Endothelial cell of hepatic sinusoid (primary cell): ENCODE results near the gene SLCO2A1.

Experiments
- in situ Hi-C: cut with HindIII; loops from 2 replicates; pipeline ENCODE4 v1.10.0; 2017; ENCODE audit warnings: low sequenced_read_pairs

Gene SLCO2A1

DNA sequence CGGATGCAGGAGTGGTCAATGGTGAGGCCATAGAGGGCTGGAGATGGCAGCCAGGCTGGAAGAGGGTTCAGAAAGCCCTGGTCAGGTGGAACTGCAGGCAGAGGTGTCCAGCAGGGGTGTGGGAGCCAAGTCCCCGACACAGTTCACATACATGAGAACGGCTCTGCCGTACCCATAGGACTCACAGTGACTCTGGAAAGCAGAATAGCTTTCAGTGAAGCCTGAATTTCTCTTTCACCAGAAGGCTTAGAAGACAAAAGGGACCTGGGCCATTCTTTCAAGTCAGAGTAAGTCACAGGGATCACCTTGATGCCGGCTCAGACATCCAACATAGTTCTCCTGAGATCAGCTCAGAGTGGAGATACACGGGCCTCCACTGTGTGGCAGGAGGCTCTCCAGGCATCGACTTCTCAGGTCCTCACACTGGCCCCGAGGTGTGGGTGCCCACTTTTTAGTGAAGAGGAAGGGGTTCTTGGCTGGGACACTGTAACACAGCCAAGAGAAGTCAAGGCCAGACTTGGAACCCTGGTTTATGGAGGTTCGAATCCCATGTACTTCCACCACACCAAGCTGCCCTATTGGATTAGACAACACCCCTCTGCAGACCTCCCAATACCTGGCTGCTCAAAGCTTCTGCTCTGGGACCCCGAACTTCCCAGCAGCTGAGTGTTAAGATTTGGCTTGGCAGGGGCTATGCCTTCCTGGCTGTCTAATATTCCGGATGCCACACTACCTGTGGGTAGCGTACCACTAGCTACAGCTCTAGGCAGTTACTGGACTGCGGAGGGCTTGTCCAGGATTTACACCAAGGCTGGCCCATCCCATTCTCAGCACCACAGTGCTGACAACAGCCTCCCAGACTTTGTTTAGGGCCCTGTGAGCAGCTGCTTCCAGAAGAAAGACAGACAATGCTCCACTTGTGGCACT lies 93.6 kb downstream of the SLCO2A1 start:
- in situ Hi-C loops = loop anchor here (25.0 kb wide), 1 partner anchor 276 kb away; no protein-coding TSS in a partner anchor

DNA sequence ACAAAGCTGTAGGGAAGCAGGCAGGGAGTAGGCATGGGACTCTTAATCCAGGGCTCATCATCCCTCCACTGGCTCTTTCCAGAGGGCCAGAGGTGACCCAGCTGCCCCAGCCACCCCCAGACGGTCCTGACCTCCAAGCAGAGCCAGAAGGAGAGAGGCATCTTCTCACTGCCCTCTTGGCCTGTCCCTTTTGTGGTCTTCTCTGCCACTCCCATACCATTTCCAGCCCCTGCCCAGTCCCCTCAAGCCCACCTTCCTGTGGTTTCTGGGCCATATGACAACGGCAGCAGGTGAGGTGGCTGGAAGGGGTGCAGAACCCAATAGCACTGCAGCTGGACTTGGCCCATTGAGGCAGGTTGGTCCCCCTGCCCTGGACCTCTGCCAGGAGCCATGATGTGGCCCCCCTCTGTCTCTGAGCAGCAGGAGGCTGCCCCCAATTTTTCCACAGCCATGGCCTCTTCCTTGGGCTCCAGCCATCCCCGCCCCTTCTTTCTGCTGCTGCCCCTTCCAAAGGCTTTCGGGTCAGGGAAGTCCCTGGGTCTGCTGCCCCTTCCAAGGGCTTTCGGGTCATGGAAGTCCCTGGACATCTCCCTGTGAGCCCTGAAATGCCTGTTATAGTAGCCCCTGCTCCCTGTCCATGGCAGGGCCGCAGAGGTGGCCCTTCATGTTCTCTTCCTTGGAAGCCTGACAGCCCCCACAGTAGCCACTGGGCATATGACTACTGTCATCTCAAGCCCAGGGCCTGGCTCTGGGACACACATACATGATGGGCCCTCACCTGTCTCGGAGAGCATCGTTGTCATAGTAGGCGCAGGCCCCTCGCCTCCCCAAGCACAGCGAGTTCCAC lies 94.5 kb downstream of the SLCO2A1 start:
- in situ Hi-C loops = loop anchor here (25.0 kb wide), 1 partner anchor 277 kb away; no protein-coding TSS in a partner anchor

- in situ Hi-C loops = loop anchor here (25.0 kb wide), 1 partner anchor 278 kb away; no protein-coding TSS in a partner anchor
Observed at GRCh38 chr3:133934073-133934970, 95.4 kb downstream of the SLCO2A1 start.

DNA sequence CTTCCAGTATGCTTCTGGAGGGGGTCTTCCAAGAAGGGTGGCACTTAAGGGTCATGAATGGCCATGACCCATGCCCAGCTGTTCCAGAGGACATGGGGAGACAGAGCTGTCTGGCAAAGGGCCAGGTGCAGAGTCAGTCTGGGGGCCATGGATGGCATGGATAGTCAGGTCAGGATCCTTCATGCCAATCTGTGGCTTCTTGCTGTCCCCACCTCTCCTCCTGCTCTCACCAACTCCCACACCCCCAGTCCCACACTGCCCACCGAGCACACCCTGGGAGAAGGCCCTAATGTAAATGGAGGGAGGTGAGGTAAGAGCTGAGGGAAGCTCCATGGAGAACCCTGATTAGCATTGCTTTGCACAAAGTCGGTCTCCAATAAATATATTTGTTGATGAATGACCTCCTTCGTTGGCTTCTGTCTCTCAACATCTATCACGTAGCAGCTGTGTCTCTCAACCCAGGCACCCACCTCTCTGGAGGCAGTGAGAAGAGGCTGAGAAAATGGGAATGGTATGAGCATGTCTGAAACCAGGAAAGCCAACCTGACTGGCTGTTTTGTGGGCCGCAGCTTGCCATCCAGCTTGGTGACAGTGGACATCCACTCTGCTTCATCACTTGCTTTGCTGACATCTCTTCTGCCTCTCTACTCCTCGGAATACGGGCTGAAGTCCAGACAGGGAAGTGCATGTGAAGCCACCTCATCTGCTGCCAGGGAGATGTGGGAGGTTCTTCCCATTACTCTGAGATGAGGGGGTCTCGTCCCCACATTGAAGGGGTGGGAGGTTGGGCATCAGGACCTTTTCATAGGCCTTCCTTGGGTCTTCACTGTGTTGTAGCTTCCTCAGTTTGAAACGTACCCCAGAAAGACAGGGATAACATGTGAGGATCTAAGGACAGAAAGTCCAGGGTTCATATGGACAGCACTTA lies 96.4 kb downstream of the SLCO2A1 start:
- in situ Hi-C loops = loop anchor here (25.0 kb wide), 1 partner anchor 279 kb away; no protein-coding TSS in a partner anchor

DNA sequence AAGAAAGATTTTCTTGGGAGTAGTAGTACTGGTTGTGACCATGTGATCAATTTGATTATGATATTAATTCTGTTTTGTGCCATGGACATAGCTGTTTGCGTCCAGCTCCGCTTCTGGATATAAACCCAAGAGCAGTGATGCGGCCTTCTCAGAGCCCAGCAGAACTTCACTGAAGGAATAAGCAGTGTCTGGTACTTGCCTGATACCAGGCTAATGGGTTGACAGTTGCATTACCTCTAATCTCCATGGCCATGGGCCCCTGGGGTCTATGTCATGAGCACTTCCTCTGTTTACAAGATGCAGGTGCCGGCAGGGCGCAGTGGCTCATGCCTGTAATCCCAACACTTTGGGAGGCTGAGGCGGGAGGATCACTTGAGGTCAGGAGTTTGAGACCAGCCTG lies 97.7 kb downstream of the SLCO2A1 start:
- in situ Hi-C loops = loop anchor here (25.0 kb wide), 1 partner anchor 280 kb away; no protein-coding TSS in a partner anchor

- in situ Hi-C loops = loop anchor here (25.0 kb wide), 1 partner anchor 281 kb away; no protein-coding TSS in a partner anchor
Observed at GRCh38 chr3:133931084-133931483, 98.6 kb downstream of the SLCO2A1 start.

DNA sequence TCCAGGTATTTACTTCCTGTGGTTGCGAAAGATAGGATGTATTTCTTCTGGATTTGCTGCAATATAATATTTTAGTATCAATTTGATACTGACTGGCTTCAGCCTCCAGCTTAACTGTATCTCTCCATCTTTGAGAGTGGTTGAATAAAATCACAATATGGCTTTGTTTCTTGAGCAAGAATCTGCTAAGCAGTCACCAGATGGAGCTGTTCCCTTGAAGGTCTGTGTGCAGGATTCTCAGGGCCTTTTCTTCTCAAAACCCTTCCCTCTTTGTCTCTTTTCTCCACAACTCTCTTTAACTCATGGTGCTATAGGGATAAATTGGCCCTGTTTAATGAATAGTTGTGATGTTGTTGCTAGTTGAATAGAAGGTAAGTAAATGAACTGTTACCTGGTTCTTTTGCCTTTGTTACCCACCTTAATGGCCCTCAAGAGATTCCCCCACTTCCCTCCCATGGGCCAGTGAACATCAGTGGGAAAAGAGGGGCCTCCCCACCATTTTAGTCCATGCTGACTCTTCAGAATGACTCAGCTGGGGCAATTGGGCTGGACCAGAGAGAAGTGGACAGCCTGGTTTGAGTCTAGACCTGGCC lies 99.3 kb downstream of the SLCO2A1 start:
- in situ Hi-C loops = loop anchor here (25.0 kb wide), 1 partner anchor 282 kb away; no protein-coding TSS in a partner anchor

GRCh38 chr3:133928903-133929607 lies 100.7 kb downstream of the SLCO2A1 start:
- in situ Hi-C loops = loop anchor here (25.0 kb wide), 1 partner anchor 283 kb away; no protein-coding TSS in a partner anchor

DNA sequence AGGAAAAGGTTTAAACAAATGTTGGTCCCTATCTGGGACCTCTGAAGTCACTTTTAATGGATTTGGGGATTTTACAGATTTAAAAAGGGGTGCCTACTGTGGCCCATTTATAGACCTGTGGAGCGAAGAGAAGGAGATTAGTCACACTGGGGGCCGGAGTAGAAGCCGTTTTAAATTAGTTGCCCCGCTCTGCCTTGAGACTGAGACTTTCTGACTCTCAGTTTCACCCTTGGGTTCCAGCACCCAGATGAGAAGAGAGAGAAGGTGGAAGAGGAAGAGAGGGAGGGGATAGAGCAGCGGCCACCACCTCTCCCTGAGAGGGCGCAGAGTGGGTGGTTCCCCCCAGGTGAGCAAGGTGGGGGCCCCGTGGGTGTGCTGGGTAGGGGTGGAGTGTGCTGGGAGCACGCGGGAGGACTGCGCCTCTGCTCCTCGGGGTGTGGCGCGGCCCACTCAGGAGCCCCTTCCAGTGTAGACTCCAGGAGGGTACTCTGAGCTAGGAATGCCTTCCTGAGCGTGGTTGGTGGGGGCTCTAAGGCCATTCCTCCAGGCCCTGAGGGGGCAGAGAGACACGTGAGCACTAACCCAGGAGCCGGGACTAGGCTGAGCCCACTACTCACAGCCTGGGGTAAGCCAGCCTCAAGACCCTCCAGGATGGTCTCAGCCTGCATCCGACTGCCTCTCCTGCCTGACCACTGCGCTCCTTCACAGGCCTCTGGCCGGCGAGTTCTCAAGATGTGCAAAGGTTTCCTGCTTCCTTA lies 101.4 kb downstream of the SLCO2A1 start:
- in situ Hi-C loops = loop anchor here (25.0 kb wide), 1 partner anchor 284 kb away; no protein-coding TSS in a partner anchor

DNA sequence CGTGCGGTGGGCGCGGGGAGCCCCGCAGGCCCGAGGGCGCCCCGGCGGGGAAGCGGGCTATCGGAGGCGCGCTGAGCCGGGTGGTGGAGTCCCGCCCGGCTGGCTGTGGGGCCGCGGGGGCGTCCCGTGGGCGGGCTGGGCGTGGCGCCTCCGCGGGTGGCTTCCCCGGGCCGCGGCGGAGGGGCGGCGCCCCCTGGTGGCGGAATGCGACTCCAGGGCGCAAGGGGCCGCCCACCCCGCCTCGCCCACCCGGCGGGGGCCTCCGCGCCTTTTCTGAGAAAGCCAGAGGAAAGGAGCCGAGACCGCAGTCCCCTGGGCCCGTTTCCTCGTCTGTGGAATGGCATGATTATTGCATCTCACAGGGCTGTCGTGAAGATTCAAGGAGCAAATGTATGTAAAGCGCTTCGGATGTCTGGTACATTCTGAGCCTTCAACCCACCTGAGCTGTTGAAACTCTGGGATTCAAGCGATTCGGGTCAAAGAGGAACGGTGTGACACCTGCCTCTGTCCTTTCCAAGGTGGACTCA lies 102.1 kb downstream of the SLCO2A1 start:
- in situ Hi-C loops = loop anchor here (25.0 kb wide), 1 partner anchor 285 kb away; no protein-coding TSS in a partner anchor

DNA sequence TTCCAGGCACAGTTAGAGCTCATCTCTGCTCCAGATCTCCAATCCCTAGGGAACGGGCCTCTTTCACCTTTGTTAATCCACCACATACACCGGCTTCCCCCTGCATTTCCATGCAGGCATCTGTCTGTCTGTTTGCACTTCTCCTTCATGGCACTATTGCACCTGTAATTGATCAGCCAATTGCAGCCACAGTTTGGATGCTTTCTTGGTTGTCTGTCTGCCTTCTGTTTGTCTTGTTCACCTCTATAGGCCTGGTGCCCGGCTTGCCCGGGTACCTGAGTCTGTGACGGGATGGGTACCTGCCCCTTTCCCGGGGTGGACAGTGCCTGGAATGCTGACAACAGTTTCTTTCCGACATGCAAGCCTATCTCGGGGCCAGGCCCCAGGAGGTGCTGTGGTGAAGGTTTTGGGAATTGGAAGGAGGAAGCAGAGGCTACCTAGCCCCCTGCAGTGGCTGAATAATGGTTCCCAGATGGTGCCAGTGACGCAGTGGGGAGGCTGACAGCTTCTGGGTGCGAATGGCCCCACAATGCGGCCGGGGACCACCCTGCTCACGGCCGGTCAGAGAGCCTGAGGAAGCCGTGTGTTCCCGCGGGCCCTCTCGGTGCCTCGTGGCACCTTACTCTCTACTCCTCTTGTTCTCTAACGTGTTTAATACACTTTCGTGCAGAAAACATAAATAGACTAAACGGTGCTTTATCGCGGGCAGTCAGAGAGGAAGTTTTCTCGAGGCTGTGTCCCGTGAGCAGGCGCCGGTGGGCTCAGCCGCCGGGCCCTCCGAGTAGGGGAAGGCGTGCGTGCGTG lies 102.8 kb downstream of the SLCO2A1 start:
- in situ Hi-C loops = loop anchor here (25.0 kb wide), 1 partner anchor 285 kb away; no protein-coding TSS in a partner anchor

GRCh38 chr3:133925960-133926735 lies 103.6 kb downstream of the SLCO2A1 start:
- in situ Hi-C loops = loop anchor here (25.0 kb wide), 1 partner anchor 286 kb away; no protein-coding TSS in a partner anchor

DNA sequence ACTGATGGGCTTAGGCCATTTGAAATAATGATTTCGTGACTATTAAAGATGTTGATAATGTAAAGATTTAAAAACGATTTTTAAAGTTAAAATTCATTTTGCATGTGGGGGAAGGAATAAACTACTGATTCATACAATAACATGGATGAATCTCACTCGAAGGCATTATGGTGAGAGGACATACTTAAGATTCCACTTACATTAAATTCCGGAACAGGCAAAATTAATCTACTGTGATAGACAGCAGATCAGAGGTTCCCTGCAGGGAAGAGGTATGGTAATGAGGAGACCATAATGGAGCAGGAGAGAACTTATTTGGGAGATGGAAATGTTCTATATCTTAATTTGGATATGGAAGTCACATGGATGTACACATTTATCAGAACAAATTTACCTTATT lies 105.7 kb downstream of the SLCO2A1 start:
- in situ Hi-C loops = no loop called here

- in situ Hi-C loops = no loop called here
Observed at GRCh38 chr3:133921592-133921991, 108.1 kb downstream of the SLCO2A1 start.

DNA sequence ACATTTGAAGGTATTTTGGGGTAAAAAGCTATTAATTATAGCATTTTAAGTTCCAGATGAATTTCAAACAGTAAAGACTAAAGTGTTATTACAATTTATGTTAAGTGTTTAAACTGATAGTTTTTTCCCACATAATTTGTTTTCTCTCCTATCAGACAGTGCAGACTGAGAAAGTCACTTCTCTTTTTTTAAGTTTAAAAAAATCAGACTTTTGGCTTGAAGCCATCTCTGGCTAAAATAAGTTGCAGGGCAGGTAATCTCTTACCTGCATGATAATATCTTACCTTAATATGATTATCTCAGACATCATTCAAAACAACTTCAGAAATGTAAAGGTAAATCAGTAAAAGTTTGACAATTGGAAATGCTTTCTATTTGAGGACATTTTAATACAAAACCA lies 112.6 kb downstream of the SLCO2A1 start:
- in situ Hi-C loops = no loop called here
